GM08714 (cell line): Measurements from ENCODE around the gene CAPRIN2.

Experiments
- H3K4me3 ChIP-seq: fragments of 200-500 bp; sonication (Bioruptor generic); 2 replicates; pipeline ENCODE4 v1.5.1; 2014; ENCODE audit warnings: mild to moderate bottlenecking, low read length, inconsistent platforms
- ZNF274 ChIP-seq: IDR thresholded peaks from 2 replicates; pipeline ENCODE4 v1.6.1; 2012; ENCODE audit warnings: mild to moderate bottlenecking, low read depth, low read length

The CAPRIN2 gene, protein sequence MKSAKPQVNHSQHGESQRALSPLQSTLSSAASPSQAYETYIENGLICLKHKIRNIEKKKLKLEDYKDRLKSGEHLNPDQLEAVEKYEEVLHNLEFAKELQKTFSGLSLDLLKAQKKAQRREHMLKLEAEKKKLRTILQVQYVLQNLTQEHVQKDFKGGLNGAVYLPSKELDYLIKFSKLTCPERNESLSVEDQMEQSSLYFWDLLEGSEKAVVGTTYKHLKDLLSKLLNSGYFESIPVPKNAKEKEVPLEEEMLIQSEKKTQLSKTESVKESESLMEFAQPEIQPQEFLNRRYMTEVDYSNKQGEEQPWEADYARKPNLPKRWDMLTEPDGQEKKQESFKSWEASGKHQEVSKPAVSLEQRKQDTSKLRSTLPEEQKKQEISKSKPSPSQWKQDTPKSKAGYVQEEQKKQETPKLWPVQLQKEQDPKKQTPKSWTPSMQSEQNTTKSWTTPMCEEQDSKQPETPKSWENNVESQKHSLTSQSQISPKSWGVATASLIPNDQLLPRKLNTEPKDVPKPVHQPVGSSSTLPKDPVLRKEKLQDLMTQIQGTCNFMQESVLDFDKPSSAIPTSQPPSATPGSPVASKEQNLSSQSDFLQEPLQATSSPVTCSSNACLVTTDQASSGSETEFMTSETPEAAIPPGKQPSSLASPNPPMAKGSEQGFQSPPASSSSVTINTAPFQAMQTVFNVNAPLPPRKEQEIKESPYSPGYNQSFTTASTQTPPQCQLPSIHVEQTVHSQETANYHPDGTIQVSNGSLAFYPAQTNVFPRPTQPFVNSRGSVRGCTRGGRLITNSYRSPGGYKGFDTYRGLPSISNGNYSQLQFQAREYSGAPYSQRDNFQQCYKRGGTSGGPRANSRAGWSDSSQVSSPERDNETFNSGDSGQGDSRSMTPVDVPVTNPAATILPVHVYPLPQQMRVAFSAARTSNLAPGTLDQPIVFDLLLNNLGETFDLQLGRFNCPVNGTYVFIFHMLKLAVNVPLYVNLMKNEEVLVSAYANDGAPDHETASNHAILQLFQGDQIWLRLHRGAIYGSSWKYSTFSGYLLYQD

DNA sequence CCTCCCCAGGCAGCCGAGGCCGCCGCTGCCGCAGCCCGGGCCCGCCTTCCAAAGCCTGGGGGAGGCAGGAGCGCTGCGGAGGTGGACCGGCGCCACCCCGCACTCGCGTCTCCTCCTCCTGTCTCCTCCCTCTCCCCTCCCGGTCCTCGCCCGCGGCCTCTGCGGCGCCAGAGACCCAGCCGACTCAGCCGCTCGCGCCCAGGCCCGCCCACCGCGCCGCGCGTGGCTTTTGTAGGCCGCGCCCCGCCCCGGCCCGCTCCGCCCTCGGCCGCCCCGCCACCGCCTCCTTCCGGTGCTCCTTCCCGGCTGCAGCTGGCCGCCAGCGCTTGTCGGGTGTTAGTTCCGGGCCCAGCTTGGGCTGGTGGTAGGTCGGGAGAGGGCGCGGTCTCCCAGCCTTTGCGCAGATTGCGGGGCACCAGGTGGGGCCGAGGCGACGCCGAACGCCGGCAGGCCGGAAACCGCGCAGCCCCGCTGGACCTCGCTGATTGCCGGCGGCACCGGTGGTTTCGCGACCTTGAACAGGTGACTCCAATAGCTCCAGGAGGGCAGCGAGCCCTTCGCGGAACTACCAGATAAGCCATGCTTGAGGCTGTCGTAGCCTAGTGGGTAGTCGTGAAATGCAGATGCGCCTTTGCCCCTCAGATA is at the start of gene CAPRIN2:
Gene CAPRIN2 (minus strand): TSS at position 202 of the 645 bp plus-strand sequence. CDS start 1,431 bp downstream, outside the sequence.
- no peak for TF ChIP-seq ZNF274
- H3K4me3 ChIP-seq, result peak within 1 kb of the TSS; percentile 74

DNA sequence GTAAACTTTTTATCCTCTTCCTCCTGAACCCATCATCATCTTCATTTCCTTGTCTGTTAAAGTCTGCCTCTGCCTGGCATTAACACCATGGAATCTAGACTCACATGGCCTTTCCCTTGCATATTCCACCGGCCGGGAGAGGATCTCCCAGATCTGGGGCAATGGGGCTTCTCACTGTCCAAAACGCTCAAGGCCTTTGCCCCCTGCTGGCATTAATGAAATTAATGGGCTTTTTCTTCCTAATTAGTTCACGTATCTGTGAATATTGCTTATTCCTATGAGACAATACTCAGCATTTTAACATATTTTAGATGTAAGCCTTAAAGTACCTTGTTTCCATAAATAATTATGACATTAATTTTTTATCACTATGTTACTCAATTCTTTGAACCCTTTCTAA is 42.9 kb upstream of the CAPRIN2 start:
- H3K4me3 ChIP-seq, result no peak overlapping the region
- TF ChIP-seq ZNF274, result no peak

DNA sequence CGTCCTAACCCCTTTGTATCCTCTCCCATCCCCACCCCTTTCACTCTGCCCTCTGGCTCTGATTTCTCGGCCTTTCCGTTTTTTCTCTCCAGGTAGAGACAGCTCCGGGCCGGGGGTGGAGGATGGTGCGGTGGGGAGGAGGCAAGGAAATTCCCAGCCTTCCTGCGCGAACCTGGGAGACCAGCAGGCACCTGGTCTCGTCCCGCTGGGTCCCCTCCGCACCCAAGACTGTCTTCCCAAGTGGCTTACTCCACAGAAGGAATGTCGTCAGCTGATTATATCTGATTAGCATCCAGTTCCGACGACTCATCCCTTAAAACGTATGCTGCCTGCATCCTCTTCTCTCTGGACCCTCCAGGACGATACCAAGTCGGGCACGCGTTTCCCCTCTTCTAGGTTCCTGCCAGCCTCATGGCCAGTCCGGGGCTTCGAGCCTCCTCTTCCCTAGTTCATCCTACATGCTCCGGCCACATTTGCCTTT is 42.2 kb upstream of the CAPRIN2 start:
- no peak for TF ChIP-seq ZNF274
- no peak overlapping the region for H3K4me3 ChIP-seq

DNA sequence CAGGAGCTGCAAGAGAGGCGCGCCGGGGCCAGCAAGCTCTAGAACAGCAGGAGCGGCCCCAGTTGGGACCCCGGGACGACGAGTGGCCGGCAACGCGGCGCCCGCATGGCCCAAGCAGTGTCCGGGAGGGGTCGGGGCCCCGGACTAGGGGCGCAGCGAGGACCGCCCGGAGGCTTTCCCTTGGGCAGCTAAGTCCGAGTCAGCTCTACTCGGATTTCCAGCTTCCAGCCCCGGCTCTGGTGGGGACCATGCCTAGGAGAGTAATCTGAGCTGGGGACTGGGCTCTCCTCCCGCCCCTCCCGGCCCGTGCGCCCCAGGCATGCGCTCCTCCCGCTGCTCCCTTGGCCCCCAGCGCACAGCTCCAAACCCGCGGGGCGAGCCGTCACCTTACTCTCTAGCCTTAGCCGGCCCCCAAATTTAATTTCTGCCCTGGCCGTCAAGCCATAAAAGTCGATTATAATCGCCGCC is 41.6 kb upstream of the CAPRIN2 start:
- H3K4me3 ChIP-seq, result peak overlapping the region; percentile 30; the same call in 1 of the 2 replicates
- TF ChIP-seq ZNF274, result no peak

DNA sequence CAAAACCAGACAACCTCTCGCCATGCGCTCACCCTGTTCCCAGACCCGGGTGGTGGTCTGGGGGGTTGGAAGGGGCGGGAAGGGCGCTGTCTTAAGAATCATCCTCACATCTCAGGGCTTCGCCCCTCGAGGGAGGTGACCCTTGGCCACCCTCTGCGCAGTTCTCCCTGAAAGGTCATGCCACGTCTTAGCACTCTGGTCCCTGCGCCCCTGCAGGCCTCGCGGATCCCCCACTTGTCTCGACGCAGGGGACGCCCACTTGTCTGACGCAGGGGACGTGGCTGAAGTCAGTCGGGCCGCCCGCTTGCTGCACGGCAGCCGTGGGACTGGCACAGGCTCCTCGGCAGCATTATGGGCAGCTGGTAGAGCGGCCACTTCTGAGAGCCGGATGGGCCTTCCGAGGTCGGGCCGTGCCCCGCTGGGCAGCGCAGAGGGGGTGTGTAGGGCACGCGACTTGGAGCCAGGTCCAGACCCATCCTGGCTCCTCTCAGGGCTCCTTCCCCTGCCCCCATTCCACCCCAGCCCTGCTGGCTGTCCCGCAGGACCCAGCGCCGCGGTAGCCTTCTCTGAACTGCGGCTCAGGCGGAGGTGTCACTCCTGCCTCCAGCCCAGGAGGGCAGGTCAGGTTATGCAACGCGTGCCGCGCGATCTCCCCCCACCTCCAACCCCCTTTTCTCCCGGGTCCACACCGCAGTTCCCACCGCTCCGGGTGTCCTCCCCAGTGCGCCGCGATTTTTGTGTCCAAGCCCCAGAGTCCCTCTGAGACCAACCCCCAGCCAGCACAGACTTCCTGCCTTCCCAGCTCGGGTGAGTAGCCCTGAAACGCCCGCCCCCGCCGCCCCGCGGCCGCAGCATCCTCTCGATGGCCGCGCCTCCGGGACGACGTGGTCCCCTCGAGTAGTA is 40.9 kb upstream of the CAPRIN2 start:
- H3K4me3 ChIP-seq, result peak overlapping the region; percentile 30; the same call in 1 of the 2 replicates
- TF ChIP-seq ZNF274, result no peak

DNA sequence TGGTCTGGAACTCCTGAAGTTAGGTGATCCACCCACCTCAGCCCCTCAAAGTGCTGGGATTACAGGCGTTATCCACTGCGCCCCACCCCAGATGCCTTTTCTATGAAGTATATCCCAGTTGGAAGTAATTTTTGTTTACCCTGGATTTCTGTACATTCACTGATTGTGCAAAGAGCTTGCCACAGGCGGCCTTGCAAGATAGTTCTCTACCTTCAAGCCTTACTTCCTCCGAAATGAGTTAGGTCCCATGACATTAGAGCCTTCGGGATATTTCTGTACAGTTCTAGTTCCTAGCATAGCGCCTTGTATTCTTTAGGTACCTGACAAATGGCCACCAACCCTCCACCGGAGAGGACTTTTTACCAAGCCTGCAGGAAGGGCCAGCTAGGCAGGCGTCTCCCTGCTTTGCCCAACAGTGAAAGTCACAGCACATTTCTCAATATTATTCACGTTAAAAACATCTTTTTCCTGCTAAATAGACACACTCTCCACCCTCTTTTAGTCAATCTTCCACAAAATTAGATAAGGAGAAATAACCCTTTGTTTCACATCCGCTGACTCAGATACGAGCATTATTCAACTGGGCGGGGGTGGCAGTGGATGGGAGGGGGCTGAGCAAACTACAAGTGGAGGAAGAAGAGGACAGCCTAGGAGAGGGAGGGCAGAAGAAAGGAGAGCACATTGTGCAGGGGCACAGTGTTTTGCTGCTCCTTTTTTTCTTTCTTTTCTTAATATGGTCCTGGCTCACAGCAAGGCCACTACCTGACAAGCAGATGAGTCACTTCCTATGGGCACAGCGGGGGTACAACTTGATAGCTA is 40.0 kb upstream of the CAPRIN2 start:
- no peak for TF ChIP-seq ZNF274
- H3K4me3 ChIP-seq, result no peak overlapping the region

DNA sequence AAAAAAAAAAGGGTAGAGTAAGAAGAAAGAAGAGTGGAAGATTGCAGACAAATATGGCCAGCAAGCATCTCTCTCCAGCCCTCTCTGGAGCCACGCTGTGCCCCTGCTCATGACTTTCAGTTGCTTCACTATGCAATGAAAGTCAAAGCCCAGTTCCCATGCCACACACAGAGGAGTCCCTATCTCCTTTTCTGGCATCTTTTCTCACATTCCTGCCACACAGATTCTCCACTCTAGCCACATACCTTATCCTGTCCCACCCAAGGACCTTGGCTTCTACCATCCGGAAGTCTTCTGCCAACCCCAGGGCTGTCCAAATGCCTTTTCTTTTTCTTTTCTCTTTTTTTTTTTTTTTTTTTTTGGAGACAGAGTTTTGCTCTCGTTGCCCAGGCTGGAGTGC is 39.3 kb upstream of the CAPRIN2 start:
- no peak for TF ChIP-seq ZNF274
- H3K4me3 ChIP-seq, result no peak overlapping the region

DNA sequence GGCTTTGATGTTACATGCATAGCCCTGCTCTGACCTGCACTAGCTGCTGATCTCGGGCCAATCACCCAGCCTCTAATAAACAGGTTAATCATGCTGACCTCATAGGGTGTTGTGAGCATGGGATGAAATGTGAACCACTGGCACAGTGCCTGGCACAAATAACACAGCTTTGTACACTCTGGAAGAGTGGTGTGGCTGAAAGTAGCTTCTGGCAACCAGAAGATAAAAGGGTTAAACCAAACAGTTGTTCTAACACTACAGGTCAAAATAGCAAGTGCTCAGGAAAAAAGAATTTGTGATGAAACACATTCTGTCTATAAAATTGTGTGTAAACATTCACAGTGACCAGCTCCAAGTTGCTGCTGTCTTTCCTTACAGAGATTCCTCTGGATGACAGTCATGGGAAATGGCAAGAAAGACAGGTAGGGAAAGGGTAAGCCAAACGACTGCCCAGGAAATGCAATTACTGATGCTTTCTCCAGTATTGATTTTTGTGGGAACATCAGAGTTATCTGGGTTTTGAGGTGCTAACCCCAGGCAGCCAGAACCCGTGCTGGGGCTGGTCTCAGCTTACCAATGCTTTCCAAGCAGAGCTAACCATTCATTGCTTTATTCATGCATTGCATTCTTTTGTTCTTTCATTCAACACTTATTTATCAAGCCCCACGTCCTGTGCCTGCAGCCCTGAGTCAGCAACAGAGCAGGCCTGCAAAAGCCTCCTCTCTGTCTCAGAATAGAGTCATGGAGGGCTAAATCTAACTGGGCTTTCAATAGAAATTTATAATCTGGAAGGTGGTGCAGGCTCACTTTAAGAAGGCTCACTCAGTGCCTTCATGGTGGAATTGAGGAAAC is 38.1 kb upstream of the CAPRIN2 start:
- no peak overlapping the region for H3K4me3 ChIP-seq
- TF ChIP-seq ZNF274, result no peak

DNA sequence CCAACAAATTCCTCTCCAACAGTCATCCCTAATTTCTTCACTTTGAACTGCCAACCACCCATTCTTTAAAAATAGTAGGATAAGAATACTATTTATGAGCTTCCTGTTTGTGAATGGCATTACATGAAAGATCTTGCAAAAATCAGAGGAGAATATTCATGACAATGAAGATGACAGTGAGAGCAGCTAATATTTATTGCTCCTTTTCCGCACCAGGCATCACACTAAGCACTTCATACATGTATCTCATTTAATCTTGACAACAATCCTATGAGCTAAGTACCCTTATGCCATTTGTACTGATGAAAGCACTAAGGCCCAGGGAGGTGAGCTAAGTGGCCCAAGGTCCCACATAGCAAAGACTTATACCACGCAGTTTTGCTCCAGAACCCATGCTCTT is 37.3 kb upstream of the CAPRIN2 start:
- H3K4me3 ChIP-seq, result no peak overlapping the region
- TF ChIP-seq ZNF274, result no peak

DNA sequence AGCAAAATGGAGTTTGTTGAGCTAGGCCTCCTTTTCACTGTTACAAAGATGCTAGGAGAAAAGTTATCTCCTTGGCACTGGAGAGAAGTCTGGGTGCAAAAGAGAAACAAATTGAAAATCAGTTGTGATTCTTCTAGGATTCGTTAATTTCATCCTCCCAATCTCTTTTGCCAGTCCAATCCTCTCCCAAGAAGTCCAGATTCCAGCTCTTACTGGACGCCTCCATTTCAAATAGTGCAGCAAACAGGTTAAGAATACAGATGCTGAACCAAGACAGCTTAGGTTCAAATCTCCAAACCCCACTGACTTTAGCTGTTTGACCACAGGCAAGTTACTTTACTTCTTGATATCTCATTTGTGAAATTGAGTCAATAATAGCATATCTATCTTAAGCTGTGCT is 34.0 kb upstream of the CAPRIN2 start:
- no peak for TF ChIP-seq ZNF274
- H3K4me3 ChIP-seq, result no peak overlapping the region

DNA sequence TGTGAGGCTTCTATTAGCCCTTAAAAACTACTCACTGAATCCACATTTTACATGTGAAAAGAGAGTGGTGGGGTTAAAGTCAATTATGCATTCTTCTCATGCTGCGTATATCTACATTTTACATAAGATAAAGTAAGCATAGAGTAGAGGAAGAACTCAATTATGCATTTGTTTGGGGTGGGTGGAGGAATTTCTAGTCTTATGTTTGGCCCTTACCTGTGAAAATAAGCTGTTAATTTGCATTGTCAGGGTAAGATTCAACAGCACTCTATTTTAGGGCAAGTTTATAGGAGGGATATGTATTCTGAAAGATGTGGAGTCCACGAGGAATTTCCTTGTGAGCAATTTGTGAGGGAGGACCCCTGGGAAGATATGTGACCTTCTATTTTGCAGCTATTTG is 30.9 kb upstream of the CAPRIN2 start:
- no peak overlapping the region for H3K4me3 ChIP-seq
- no peak for TF ChIP-seq ZNF274

DNA sequence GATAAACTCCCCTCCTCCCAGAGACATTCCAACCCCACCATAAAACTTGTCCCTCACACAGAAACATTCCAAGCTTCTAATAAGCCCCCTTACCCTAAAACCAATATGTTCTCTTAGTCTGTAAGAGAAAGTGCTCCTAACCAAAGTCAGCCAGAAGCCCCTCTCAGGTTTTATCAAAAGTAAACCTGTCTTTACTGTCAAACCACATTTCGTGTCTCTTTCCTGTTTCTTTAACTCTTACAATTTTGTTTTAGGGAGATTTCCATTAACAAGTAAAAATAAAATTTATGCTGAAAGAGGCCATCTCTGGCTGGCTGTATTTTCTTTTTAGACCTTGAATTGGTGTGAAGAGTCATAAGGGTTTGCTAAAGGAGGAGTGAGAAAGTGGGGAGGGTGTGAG is 29.8 kb upstream of the CAPRIN2 start:
- TF ChIP-seq ZNF274, result no peak
- H3K4me3 ChIP-seq, result no peak overlapping the region
